IMR-90 (cell line): Measurements from ENCODE around the gene RNGTT. TPM values are rescaled to one million over a fixed set of nuclear protein-coding genes. Genes with fewer than 3 reads are reported as not detected.

ENCODE experiments used
- ATAC-seq: fragments of 200-7000 bp; cut with Tn5 transposase; 2 replicates; pipeline ENCODE4 v1.9.1; 2020; ENCODE audit warnings: low read depth, mild to moderate bottlenecking, moderate library complexity
- BruUV-seq: library from RNA; stranded (reverse); fragments of 400-500 nt; replicated peaks from 2 replicates; lab custom pipeline; 2021; lab: Mats Ljungman, UMichigan
- CTCF ChIA-PET: fragments of 300-600 bp; formaldehyde crosslinking; extraction: SDS; loops from one replicate; lab custom pipeline; 2021; ENCODE audit warnings: antibody characterized with exemption; lab: Yijun Ruan, JAX
- POLR2A ChIA-PET: fragments of 300-600 bp; sonication (Branson Sonifier 250); formaldehyde crosslinking; loops from one replicate; lab custom pipeline; 2022; ENCODE audit warnings: antibody characterized with exemption; ENCODE audit not compliant: unreplicated experiment; lab: Charles Lee
- DNase-seq: peaks from one replicate; pipeline ENCODE4 v3.0.0; 2013
- H2AFZ ChIP-seq: replicated peaks from 2 replicates; pipeline ENCODE3; 2013; ENCODE audit warnings: low read length, mild to moderate bottlenecking; ENCODE audit not compliant: poor library complexity
- H2AK5ac ChIP-seq: 2 replicates; pipeline ENCODE4 v1.6.1; 2013; ENCODE audit warnings: low read depth, low read length, inconsistent platforms
- H2AK9ac ChIP-seq: replicated peaks from 2 replicates; pipeline ENCODE3; 2013; ENCODE audit warnings: mild to moderate bottlenecking, low read depth, low read length, moderate library complexity; ENCODE audit not compliant: poor library complexity
- H2BK120ac ChIP-seq: 2 replicates; pipeline ENCODE4 v1.6.1; 2013; ENCODE audit warnings: low read depth, low read length, inconsistent platforms
- H2BK15ac ChIP-seq: 3 replicates; pipeline ENCODE4 v1.6.1; 2013; ENCODE audit warnings: low read depth, low read length, inconsistent platforms
- H2BK20ac ChIP-seq: 2 replicates; pipeline ENCODE4 v1.6.1; 2013; ENCODE audit warnings: low read depth, mild to moderate bottlenecking, inconsistent platforms, low read length, moderate library complexity
- H2BK5ac ChIP-seq: 2 replicates; pipeline ENCODE4 v1.6.1; 2013; ENCODE audit warnings: mild to moderate bottlenecking, low read depth, low read length, inconsistent platforms; ENCODE audit not compliant: poor library complexity, severe bottlenecking
- H3K14ac ChIP-seq: replicated peaks from 2 replicates; pipeline ENCODE4 v1.6.1; 2013; ENCODE audit warnings: low read depth, low read length, inconsistent platforms
- H3K18ac ChIP-seq: 2 replicates; pipeline ENCODE4 v1.6.1; 2013; ENCODE audit warnings: low read depth, low read length, control low read depth
- H3K23ac ChIP-seq: 2 replicates; pipeline ENCODE4 v1.6.1; 2013; ENCODE audit warnings: low read depth, low read length, inconsistent platforms
- H3K27ac ChIP-seq: 2 replicates; pipeline ENCODE4 v1.5.1; 2013; ENCODE audit warnings: mild to moderate bottlenecking, control low read depth, low read length; ENCODE audit not compliant: insufficient read depth
- H3K27me3 ChIP-seq: 2 replicates; pipeline ENCODE4 v1.6.1; 2013; ENCODE audit warnings: low read length; ENCODE audit not compliant: control insufficient read depth, insufficient read depth
- H3K36me3 ChIP-seq: 2 replicates; pipeline ENCODE4 v1.6.1; 2013; ENCODE audit warnings: low read length, mixed read lengths; ENCODE audit not compliant: control insufficient read depth, insufficient read depth
- H3K4ac ChIP-seq: 2 replicates; pipeline ENCODE4 v1.6.1; 2013; ENCODE audit warnings: low read depth, low read length, inconsistent platforms
- H3K4me1 ChIP-seq: 2 replicates; pipeline ENCODE4 v1.6.1; 2013; ENCODE audit warnings: low read length, mixed read lengths; ENCODE audit not compliant: control insufficient read depth, insufficient read depth
- H3K4me2 ChIP-seq: 2 replicates; pipeline ENCODE4 v1.6.1; 2013; ENCODE audit warnings: low read depth, mild to moderate bottlenecking, control low read depth, low read length, moderate library complexity
- H3K4me3 ChIP-seq: 2 replicates; pipeline ENCODE4 v1.5.1; 2013; ENCODE audit warnings: low read depth, mild to moderate bottlenecking, control low read depth, low read length, moderate library complexity; ENCODE audit not compliant: insufficient read depth
- H3K56ac ChIP-seq: 2 replicates; pipeline ENCODE4 v1.6.1; 2013; ENCODE audit warnings: low read length, inconsistent platforms; ENCODE audit not compliant: insufficient read depth; ENCODE audit errors: extremely low read depth
- H3K79me1 ChIP-seq, 2 experiments: 2 replicates each; pipeline ENCODE4 v1.6.1; 2013; ENCODE audit warnings: low read length in 2 of 2, inconsistent platforms in 1 of 2, low read depth in 1 of 2
- H3K9ac ChIP-seq: 2 replicates; pipeline ENCODE4 v1.6.1; 2013; ENCODE audit warnings: low read depth, low read length, control low read depth
- H3K9me1 ChIP-seq: 2 replicates; pipeline ENCODE4 v1.6.1; 2013; ENCODE audit warnings: low read length, inconsistent platforms; ENCODE audit not compliant: insufficient read depth
- H3K9me3 ChIP-seq: 2 replicates; pipeline ENCODE4 v1.6.1; 2013; ENCODE audit warnings: low read length; ENCODE audit not compliant: control insufficient read depth, insufficient read depth
- H4K20me1 ChIP-seq: 2 replicates; pipeline ENCODE4 v1.6.1; 2013; ENCODE audit warnings: low read length, inconsistent platforms; ENCODE audit not compliant: insufficient read depth
- H4K5ac ChIP-seq: 2 replicates; pipeline ENCODE4 v1.6.1; 2013; ENCODE audit warnings: mild to moderate bottlenecking, low read depth, low read length, control low read depth
- H4K8ac ChIP-seq, 2 experiments: 2 replicates each; pipeline ENCODE4 v1.6.1; 2013; ENCODE audit warnings: low read depth in 2 of 2, low read length in 2 of 2, control low read depth in 1 of 2, inconsistent platforms in 1 of 2
- H4K91ac ChIP-seq: 2 replicates; pipeline ENCODE4 v1.6.1; 2013; ENCODE audit warnings: low read depth, low read length, inconsistent platforms; ENCODE audit not compliant: insufficient read depth
- CEBPB ChIP-seq: IDR thresholded peaks from 2 replicates; pipeline ENCODE4 v1.6.1; 2012; ENCODE audit warnings: low read depth, low read length, improper control_type of control experiment
- FOS ChIP-seq: fragments of 150-350 bp; IDR thresholded peaks from 2 replicates; pipeline ENCODE4 v1.6.1; 2016; ENCODE audit warnings: low read depth, low read length
- MAFK ChIP-seq: IDR thresholded peaks from 2 replicates; pipeline ENCODE4 v1.6.1; 2012; ENCODE audit warnings: low read depth, low read length, improper control_type of control experiment
- MAZ ChIP-seq: IDR thresholded peaks from 2 replicates; pipeline ENCODE4 v1.6.1; 2012; ENCODE audit warnings: low read depth, mild to moderate bottlenecking, low read length, improper control_type of control experiment, moderate library complexity, borderline replicate concordance
- NFE2L2 ChIP-seq: fragments of 150-350 bp; IDR thresholded peaks from 2 replicates; pipeline ENCODE4 v1.6.1; 2016; ENCODE audit warnings: low read depth, mild to moderate bottlenecking, low read length
- POLR2A ChIP-seq: IDR thresholded peaks from 2 replicates; pipeline ENCODE4 v1.6.1; 2012; ENCODE audit warnings: mild to moderate bottlenecking, low read depth, low read length
- SMC3 ChIP-seq: fragments of 150-350 bp; IDR thresholded peaks from 2 replicates; pipeline ENCODE4 v1.6.1; 2016; ENCODE audit warnings: low read depth, mild to moderate bottlenecking, antibody characterized with exemption, low read length, moderate library complexity
- WGBS, 2 experiments: methylation state at CpG; one replicate each; pipeline versions ENCODE4 v1.1.5 to v1.1.7; 2013; ENCODE audit warnings: missing lambda C conversion rate in 2 of 2; ENCODE audit not compliant: insufficient read length in 1 of 2; ENCODE audit errors: extremely low coverage in 2 of 2; 5-methylcytosine and 5-hydroxymethylcytosine counted together
- dilution Hi-C: fragments of 300-500 bp; cut with HindIII; formaldehyde crosslinking; loops from one replicate; pipeline ENCODE4 v1.14.3; 2018; ENCODE audit warnings: low sequenced_read_pairs; ENCODE audit not compliant: unreplicated experiment
- in situ Hi-C: fragments of 300-500 bp; cut with MboI; formaldehyde crosslinking; loops from 3 replicates; pipeline ENCODE4 v1.14.3; 2019; ENCODE audit warnings: low sequenced_read_pairs, inconsistent platforms, mixed read lengths
- intact Hi-C: fragments of 100-400 bp; cut with micrococcal nuclease; formaldehyde crosslinking; loops from 2 replicates; pipeline ENCODE4 v1.10.0; 2022
- polyA plus RNA-seq, 3 experiments: library from polyadenylated mRNA; depleted of rRNA; stranded (reverse); fragments of >200 nt; gene quantifications; 2 replicates each; pipeline ENCODE4 v1.2.3, GENCODE V29; 2012; ENCODE audit warnings: low replicate concordance in 1 of 3
- total RNA-seq: library from RNA; depleted of rRNA; stranded (reverse); fragments of >200 nt; gene quantifications from 2 replicates; pipeline ENCODE4 v1.2.3, GENCODE V29; 2012

The RNGTT gene
- total and polyA plus RNA-seq, 2 of the 4 experiments (the other 2 are of a cell fraction), result 5.4 to 21.7 TPM

DNA sequence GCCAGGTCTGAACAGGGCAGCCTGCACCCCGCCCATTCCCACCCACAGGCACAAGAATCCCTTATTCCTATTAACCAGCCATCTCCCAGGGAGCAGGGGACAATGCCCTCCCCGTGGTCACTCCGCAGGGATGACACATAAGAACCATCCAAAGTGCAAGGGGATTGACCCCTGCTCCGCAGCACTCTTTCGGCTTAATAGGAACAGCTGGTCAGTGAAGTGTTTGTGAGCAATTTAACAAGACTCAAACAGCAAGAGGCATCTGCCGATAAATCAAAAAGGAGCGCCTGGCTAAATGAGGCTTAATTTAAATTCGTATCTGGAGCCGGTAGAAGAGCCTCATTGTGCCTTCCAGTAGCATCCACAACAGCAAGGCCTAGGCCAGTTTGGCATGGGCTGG lies 389.4 kb downstream of the RNGTT start:
- WGBS, 2 experiments, result 86% methylated on average over 3 of the region's 9 CpGs; no CpG with 5 or more reads in 1 of the 2 experiments
- CTCF ChIA-PET, result no interaction called here

More for the DNA sequence above, 389.4 kb downstream of the RNGTT start:
- no peak overlapping the region for H3K4me2 ChIP-seq
- H3K23ac ChIP-seq, result no peak overlapping the region
- dilution Hi-C loops, result no loop called here
- no peak overlapping the region for H3K27ac ChIP-seq
- H3K18ac ChIP-seq, result no peak overlapping the region
- no peak overlapping the region for H2AFZ ChIP-seq
- H2BK15ac ChIP-seq, result no peak overlapping the region
- intact Hi-C loops, result no loop called here
- in situ Hi-C loops, result no loop called here
- H2BK20ac ChIP-seq, result no peak overlapping the region
- TF ChIP-seq CEBPB (no peak), NFE2L2 (no peak), POLR2A (no peak), FOS (no peak), MAFK (no peak), SMC3 (no peak), MAZ (no peak)
- H3K36me3 ChIP-seq, result no peaks in the 10 kb centered on the region
- POLR2A ChIA-PET, result no interaction called here
- H2AK9ac ChIP-seq, result no peak overlapping the region
- H3K14ac ChIP-seq, result no peak overlapping the region
- BruUV-seq, result no TSS peak
- H2AK5ac ChIP-seq, result no peak overlapping the region
- H4K20me1 ChIP-seq, result no peaks in the 10 kb centered on the region
- H3K56ac ChIP-seq, result no peak overlapping the region
- no peak for DNase-seq
- H2BK120ac ChIP-seq, result no peak overlapping the region
- no peak overlapping the region for H4K5ac ChIP-seq
- no peak overlapping the region for H3K4ac ChIP-seq
- no peak overlapping the region for H4K8ac ChIP-seq
- H3K9me3 ChIP-seq, result no peaks in the 10 kb centered on the region
- no peaks in the 10 kb centered on the region for H3K4me1 ChIP-seq
- no peak overlapping the region for H3K4me3 ChIP-seq
- H3K9ac ChIP-seq, result no peak overlapping the region
- H3K27me3 ChIP-seq, result no peaks in the 10 kb centered on the region
- no peak overlapping the region for H4K91ac ChIP-seq
- no peak for ATAC-seq
- no peaks in the 10 kb centered on the region for H3K79me1 ChIP-seq
- no peak overlapping the region for H2BK5ac ChIP-seq
- no peaks in the 10 kb centered on the region for H3K9me1 ChIP-seq
